Keratinocyte (primary cell): ENCODE measurements around the gene TMEM107. TPM values are rescaled to one million over a fixed set of nuclear protein-coding genes. Genes with fewer than 3 reads are reported as not detected.

Source experiments
- DNase-seq: peaks from one replicate; pipeline ENCODE4 v3.0.0-alpha.2; 2011; ENCODE audit warnings: low read depth, missing footprints, low spot score
- FAIRE-seq: peaks from 2 replicates; lab custom pipeline; 2011; peaks lifted over from hg19 to GRCh38; lab: Jason Lieb, UNC
- H2AFZ ChIP-seq: 2 replicates; pipeline ENCODE4 v1.6.0; 2012; ENCODE audit warnings: low read length, control low read depth, inconsistent platforms; ENCODE audit not compliant: control insufficient read depth
- H3K27ac ChIP-seq: 2 replicates; pipeline ENCODE4 v1.5.1; 2011; ENCODE audit warnings: low read length; ENCODE audit not compliant: control insufficient read depth, insufficient read depth
- H3K27me3 ChIP-seq: 3 replicates; pipeline ENCODE4 v1.6.0; 2011; ENCODE audit warnings: low read length; ENCODE audit not compliant: control insufficient read depth, insufficient read depth; ENCODE audit errors: extremely low read depth
- H3K36me3 ChIP-seq, 2 experiments: 2 replicates in 1 of 2; 3 replicates in 1 of 2; pipeline ENCODE4 v1.5.1; 2011; ENCODE audit warnings: low read length in 2 of 2, mild to moderate bottlenecking in 1 of 2; ENCODE audit not compliant: control insufficient read depth in 2 of 2, insufficient read depth in 2 of 2; ENCODE audit errors: extremely low read depth in 1 of 2
- H3K4me1 ChIP-seq: 3 replicates; pipeline ENCODE4 v1.5.1; 2011; ENCODE audit warnings: low read length; ENCODE audit not compliant: control insufficient read depth, insufficient read depth; ENCODE audit errors: extremely low read depth
- H3K4me2 ChIP-seq: 3 replicates; pipeline ENCODE4 v1.6.0; 2011; ENCODE audit warnings: low read depth, low read length; ENCODE audit not compliant: control insufficient read depth, insufficient read depth; ENCODE audit errors: extremely low read depth
- H3K4me3 ChIP-seq, 3 experiments: fragments of 200-600 bp in 1 of 3; sonication (generic) in 1 of 3; 2 replicates in 2 of 3; 3 replicates in 1 of 3; pipeline ENCODE4 v1.5.1; 2011 to 2016; ENCODE audit warnings: low read length in 3 of 3, mild to moderate bottlenecking in 3 of 3, control low read depth in 2 of 3, inconsistent platforms in 1 of 3, low read depth in 1 of 3, mixed read lengths in 1 of 3, mixed run types in 1 of 3, moderate library complexity in 1 of 3; ENCODE audit not compliant: control insufficient read depth in 2 of 3, insufficient read depth in 2 of 3; ENCODE audit errors: extremely low read depth in 1 of 3
- H3K79me2 ChIP-seq: 2 replicates; pipeline ENCODE4 v1.6.0; 2012; ENCODE audit warnings: low read length; ENCODE audit not compliant: control insufficient read depth, insufficient read depth
- H3K9ac ChIP-seq: 3 replicates; pipeline ENCODE4 v1.6.0; 2011; ENCODE audit warnings: low read length; ENCODE audit not compliant: control insufficient read depth, insufficient read depth; ENCODE audit errors: extremely low read depth
- H3K9me1 ChIP-seq: 3 replicates; pipeline ENCODE4 v1.6.0; 2011; ENCODE audit warnings: low read length; ENCODE audit not compliant: control insufficient read depth, insufficient read depth; ENCODE audit errors: extremely low read depth
- H3K9me3 ChIP-seq: 2 replicates; pipeline ENCODE4 v1.5.1; 2012; ENCODE audit warnings: low read depth, low read length; ENCODE audit not compliant: control insufficient read depth
- H4K20me1 ChIP-seq: 3 replicates; pipeline ENCODE4 v1.6.0; 2011; ENCODE audit warnings: low read length; ENCODE audit not compliant: control insufficient read depth, insufficient read depth; ENCODE audit errors: extremely low read depth
- EZH2 ChIP-seq: IDR thresholded peaks from one replicate; pipeline ENCODE4 v1.6.1; 2012; ENCODE audit warnings: inconsistent platforms, mild to moderate bottlenecking, low read length, moderate library complexity
- dilution Hi-C: fragments of 300-500 bp; cut with MboI; formaldehyde crosslinking; loops from one replicate; pipeline ENCODE4 v1.7.0; 2020; ENCODE audit warnings: low sequenced_read_pairs; ENCODE audit not compliant: extremely low pct_ligation_motif_present
- polyA plus RNA-seq, 5 experiments: library from polyadenylated mRNA; depleted of rRNA in 3 of 5; stranded (reverse) in 3 of 5; stranded (forward) in 1 of 5; unstranded in 1 of 5; fragments of >200 nt; gene quantifications; 1 replicate in 1 of 5; 2 replicates in 3 of 5; 3 replicates in 1 of 5; pipeline versions ENCODE4 v1.2.1 to v1.2.3, GENCODE V29; 2011 to 2012; ENCODE audit warnings: missing spikeins in 2 of 5, low read depth in 1 of 5, low replicate concordance in 1 of 5
- TF ChIP-seq, protein P1 (sequence below), 3 experiments: IDR thresholded peaks in 1 of 3; conservative IDR thresholded peaks in 1 of 3; optimal IDR thresholded peaks in 1 of 3; 2 replicates in 2 of 3; 3 replicates in 1 of 3; pipeline versions ENCODE3 to v1.5.1; 2011; ENCODE audit warnings: low read length in 3 of 3, mild to moderate bottlenecking in 3 of 3, moderate library complexity in 2 of 3, control low read depth in 1 of 3, inconsistent platforms in 1 of 3; ENCODE audit not compliant: insufficient read depth in 2 of 3; ENCODE audit errors: extremely low read depth in 1 of 3

The TMEM107 gene
- polyA plus RNA-seq, 1 donor (not counting 4 experiments of a cell fraction or from before 2014, with no cell fraction given), result 19.0 TPM

DNA sequence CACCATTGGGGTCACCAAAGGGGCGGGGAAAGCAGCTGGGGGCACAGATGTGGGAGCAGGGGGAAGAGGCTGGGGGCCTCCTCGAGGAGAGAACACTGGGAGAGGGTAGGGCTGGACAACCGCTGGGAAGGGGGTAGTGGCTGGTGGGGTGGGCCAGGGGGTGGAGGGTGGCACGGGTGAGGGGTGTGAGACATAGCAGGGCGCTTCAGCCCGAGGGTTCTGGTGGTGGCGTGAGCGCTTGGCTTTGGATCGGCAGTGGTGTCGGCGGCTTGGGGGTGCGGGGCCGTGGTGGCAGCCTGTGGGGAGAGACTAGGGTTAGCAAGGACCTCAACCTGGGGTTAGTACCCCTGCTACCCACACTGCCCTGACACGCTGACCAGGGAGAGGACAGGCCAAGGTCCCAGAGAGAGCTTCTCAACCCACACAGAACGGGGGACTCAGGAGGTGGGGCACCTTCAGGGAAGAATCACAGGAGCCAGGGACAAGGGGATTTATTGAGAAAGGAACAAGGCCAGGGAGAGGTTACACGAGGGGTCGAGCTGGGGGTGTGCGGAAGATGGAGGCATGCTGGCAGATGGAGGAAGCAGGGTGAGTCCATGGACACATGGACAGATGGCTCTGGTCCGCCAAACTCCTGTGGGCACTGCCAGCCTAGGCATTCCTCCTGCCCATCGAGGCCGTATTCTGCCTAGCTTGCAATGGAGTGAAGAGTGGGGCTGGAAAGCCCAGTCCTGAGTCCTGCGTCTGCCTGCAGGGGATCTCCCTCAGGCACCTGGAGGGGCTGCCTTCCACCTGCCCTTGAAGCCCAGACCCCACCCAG lies 32.4 kb downstream of the TMEM107 start:
- DNase-seq (no peak), FAIRE-seq (no peak)
- no peak overlapping the region for H3K4me3 ChIP-seq
- H3K4me2 ChIP-seq, result no peak overlapping the region
- dilution Hi-C loops, result no loop called here
- H3K9ac ChIP-seq, result no peak overlapping the region
- no peaks in the 10 kb centered on the region for H3K27me3 ChIP-seq
- peaks cover 11% of the 10 kb centered on the region for H4K20me1 ChIP-seq
- peaks cover 1% of the 10 kb centered on the region for H3K79me2 ChIP-seq
- no peak overlapping the region for H2AFZ ChIP-seq
- H3K9me1 ChIP-seq, result no peaks in the 10 kb centered on the region
- H3K9me3 ChIP-seq, result no peaks in the 10 kb centered on the region
- no peak overlapping the region for H3K27ac ChIP-seq
- no peak for TF ChIP-seq EZH2
- TF ChIP-seq, protein P1, sequence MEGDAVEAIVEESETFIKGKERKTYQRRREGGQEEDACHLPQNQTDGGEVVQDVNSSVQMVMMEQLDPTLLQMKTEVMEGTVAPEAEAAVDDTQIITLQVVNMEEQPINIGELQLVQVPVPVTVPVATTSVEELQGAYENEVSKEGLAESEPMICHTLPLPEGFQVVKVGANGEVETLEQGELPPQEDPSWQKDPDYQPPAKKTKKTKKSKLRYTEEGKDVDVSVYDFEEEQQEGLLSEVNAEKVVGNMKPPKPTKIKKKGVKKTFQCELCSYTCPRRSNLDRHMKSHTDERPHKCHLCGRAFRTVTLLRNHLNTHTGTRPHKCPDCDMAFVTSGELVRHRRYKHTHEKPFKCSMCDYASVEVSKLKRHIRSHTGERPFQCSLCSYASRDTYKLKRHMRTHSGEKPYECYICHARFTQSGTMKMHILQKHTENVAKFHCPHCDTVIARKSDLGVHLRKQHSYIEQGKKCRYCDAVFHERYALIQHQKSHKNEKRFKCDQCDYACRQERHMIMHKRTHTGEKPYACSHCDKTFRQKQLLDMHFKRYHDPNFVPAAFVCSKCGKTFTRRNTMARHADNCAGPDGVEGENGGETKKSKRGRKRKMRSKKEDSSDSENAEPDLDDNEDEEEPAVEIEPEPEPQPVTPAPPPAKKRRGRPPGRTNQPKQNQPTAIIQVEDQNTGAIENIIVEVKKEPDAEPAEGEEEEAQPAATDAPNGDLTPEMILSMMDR (optimal IDR thresholded peaks at IDR 0.05 in 1 of 3, IDR thresholded peaks at IDR 0.05 in 1 of 3, conservative IDR thresholded peaks at IDR 0.05 in 1 of 3; ENCODE audit: extremely low read depth in 1 of 3, insufficient read depth in 2 of 3, low read length in 3 of 3), result no peak
- H3K36me3 ChIP-seq, result peaks cover 66 to 74% of the 10 kb centered on the region in 2 experiments
- H3K4me1 ChIP-seq, result peaks cover 6% of the 10 kb centered on the region

DNA sequence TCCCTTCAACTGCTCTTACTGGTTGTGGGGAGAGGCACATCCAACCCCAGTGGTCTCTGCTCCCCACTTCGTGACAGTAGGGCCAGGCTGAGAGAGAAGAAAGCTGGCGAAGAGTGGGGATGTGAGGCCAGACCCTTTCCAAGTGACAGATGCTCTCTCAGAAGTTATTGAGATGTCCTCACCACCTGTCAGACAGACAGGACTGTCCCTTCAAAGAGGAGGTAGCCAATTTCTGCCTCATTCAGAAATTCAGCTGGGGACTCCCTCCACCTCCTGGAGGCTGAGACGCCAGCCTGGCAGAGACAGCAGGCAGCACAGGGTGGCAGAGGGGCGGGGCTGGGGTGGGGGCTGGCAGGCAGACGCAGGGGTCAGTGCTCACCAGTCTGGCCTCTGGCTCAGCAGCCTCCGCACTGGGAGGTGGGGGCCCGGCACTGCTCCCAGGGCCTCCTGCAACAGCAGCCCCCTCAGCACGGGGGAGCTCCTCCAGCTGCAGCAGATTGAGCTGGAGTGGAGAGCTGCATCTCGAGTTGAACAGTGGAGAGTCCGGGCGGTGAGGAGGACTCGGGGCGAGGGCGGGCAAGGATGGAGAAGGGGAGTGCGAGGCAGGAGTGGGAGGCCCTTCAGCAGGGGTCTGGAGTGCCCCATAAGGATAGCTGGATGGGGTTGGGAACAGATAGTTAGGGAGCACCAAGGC lies 33.1 kb downstream of the TMEM107 start:
- FAIRE-seq (no peak), DNase-seq (no peak)
- peaks cover 61 to 67% of the 10 kb centered on the region in 2 experiments for H3K36me3 ChIP-seq
- peaks cover 11% of the 10 kb centered on the region for H3K4me1 ChIP-seq
- H3K4me2 ChIP-seq, result no peak overlapping the region
- H3K27ac ChIP-seq, result no peak overlapping the region
- H3K27me3 ChIP-seq, result no peaks in the 10 kb centered on the region
- H4K20me1 ChIP-seq, result peaks cover 11% of the 10 kb centered on the region
- H3K79me2 ChIP-seq, result peaks cover 1% of the 10 kb centered on the region
- TF ChIP-seq, protein P1 (optimal IDR thresholded peaks at IDR 0.05 in 1 of 3, IDR thresholded peaks at IDR 0.05 in 1 of 3, conservative IDR thresholded peaks at IDR 0.05 in 1 of 3; ENCODE audit: extremely low read depth in 1 of 3, insufficient read depth in 2 of 3, low read length in 3 of 3), result no peak
- no peak for TF ChIP-seq EZH2
- no peak overlapping the region for H3K9ac ChIP-seq
- dilution Hi-C loops, result no loop called here
- H3K9me1 ChIP-seq, result no peaks in the 10 kb centered on the region
- no peaks in the 10 kb centered on the region for H3K9me3 ChIP-seq
- no peak overlapping the region for H3K4me3 ChIP-seq
- no peak overlapping the region for H2AFZ ChIP-seq
